Inflammatory macrophage treated with lipopolysaccharide for 4 hours (primary cell): Measurements from ENCODE around the gene PRG2.
"Not testable (repeated sequence)": the region's sequence is repeated elsewhere in the genome, so short reads cannot be mapped to it uniquely, and the experiment has no call there.

Source experiments
- DNase-seq: peaks from one replicate; pipeline ENCODE4 v3.0.0-alpha.2; 2020

PRG2 gene

GRCh38 chr11:57418131-57418530, 27.7 kb upstream of the PRG2 start:
- no peak for DNase-seq

- DNase-seq = peak; percentile 70
These were observed 26.6 kb upstream of the PRG2 start for GRCh38 chr11:57417056-57417455.

- no peak for DNase-seq
These were observed 26.0 kb upstream of the PRG2 start for GRCh38 chr11:57416436-57416835.

- DNase-seq = no peak
These were observed 24.3 kb upstream of the PRG2 start for GRCh38 chr11:57414612-57415212.

- DNase-seq = no peak
These were observed 23.2 kb upstream of the PRG2 start for GRCh38 chr11:57413681-57414080.

GRCh38 chr11:57410287-57410686, 19.8 kb upstream of the PRG2 start:
- DNase-seq = peak; percentile 84

GRCh38 chr11:57409321-57410100, 19.1 kb upstream of the PRG2 start:
- DNase-seq = no peak

GRCh38 chr11:57408771-57409170, 18.3 kb upstream of the PRG2 start:
- no peak for DNase-seq

- no peak for DNase-seq
These were observed 17.6 kb upstream of the PRG2 start for GRCh38 chr11:57407941-57408475.

- DNase-seq = no peak
These were observed 16.8 kb upstream of the PRG2 start for GRCh38 chr11:57407010-57407920.

GRCh38 chr11:57406337-57406904, 16.0 kb upstream of the PRG2 start:
- peak; percentile 96 for DNase-seq

GRCh38 chr11:57405271-57405860, 14.9 kb upstream of the PRG2 start:
- DNase-seq = peak; percentile 93

- peak; percentile 61 for DNase-seq
These were observed 13.3 kb upstream of the PRG2 start for GRCh38 chr11:57403802-57404147.

- not testable (repeated sequence) for DNase-seq
These were observed 12.8 kb upstream of the PRG2 start for GRCh38 chr11:57403003-57403801.

- no peak for DNase-seq
These were observed 11.9 kb upstream of the PRG2 start for GRCh38 chr11:57402188-57403002.

GRCh38 chr11:57399972-57400578, 9.6 kb upstream of the PRG2 start:
- no peak for DNase-seq

- no peak for DNase-seq
These were observed 8.8 kb upstream of the PRG2 start for GRCh38 chr11:57399221-57399620.

GRCh38 chr11:57397394-57397990, 7.0 kb upstream of the PRG2 start:
- DNase-seq = no peak

GRCh38 chr11:57396744-57397143, 6.3 kb upstream of the PRG2 start:
- DNase-seq = no peak
